Measurements from ENCODE around the gene GAK.
"Not testable (repeated sequence)": the region's sequence is repeated elsewhere in the genome, so short reads cannot be mapped to it uniquely, and the experiment has no call there.

Gene GAK

GRCh38 chr4:931960-932712, at the start of gene GAK, which contains the start of gene TMEM175:
TSS of gene GAK (minus strand) at chr4:932316. CDS start at chr4:932187, 129 bp downstream.
TSS of gene TMEM175 (plus strand) at chr4:932460. CDS start at chr4:947740, 15,280 bp downstream.
- DNase-seq: peak; percentile 95

GRCh38 chr4:978957-979701, 47.0 kb upstream of the GAK start:
- DNase-seq: no peak

GRCh38 chr4:976016-976415, 43.9 kb upstream of the GAK start:
- DNase-seq: not testable (repeated sequence)

GRCh38 chr4:974668-975067, 42.6 kb upstream of the GAK start:
- DNase-seq: no peak

GRCh38 chr4:973431-974397, 41.6 kb upstream of the GAK start, which contains the start of gene DGKQ:
TSS of gene DGKQ (minus strand) at chr4:973569. CDS start at chr4:973482, 87 bp downstream.
- peak; percentile 50 for DNase-seq

- no peak for DNase-seq
These were observed 40.7 kb upstream of the GAK start for GRCh38 chr4:972651-973424.

GRCh38 chr4:971666-972500, 39.8 kb upstream of the GAK start:
- no peak for DNase-seq

- no peak for DNase-seq
These were observed 38.9 kb upstream of the GAK start for GRCh38 chr4:970854-971520.

GRCh38 chr4:970046-970745, 38.1 kb upstream of the GAK start:
- DNase-seq: no peak

GRCh38 chr4:968621-969394, 36.7 kb upstream of the GAK start:
- no peak for DNase-seq

- no peak for DNase-seq
These were observed 36.1 kb upstream of the GAK start for GRCh38 chr4:968221-968620.

- no peak for DNase-seq
These were observed 35.3 kb upstream of the GAK start for GRCh38 chr4:967113-968104.

- no peak for DNase-seq
These were observed 34.4 kb upstream of the GAK start for GRCh38 chr4:966266-967112.

GRCh38 chr4:965766-966134, 33.6 kb upstream of the GAK start:
- no peak for DNase-seq

GRCh38 chr4:965048-965765, 33.1 kb upstream of the GAK start:
- no peak for DNase-seq

GRCh38 chr4:964346-965025, 32.4 kb upstream of the GAK start:
- DNase-seq: no peak

All from NCI-H774 (cell line).